ENCODE measurements around the gene ONECUT2.
"Not testable (repeated sequence)": the region's sequence is repeated elsewhere in the genome, so short reads cannot be mapped to it uniquely, and the experiment has no call there.

Gene ONECUT2

DNA sequence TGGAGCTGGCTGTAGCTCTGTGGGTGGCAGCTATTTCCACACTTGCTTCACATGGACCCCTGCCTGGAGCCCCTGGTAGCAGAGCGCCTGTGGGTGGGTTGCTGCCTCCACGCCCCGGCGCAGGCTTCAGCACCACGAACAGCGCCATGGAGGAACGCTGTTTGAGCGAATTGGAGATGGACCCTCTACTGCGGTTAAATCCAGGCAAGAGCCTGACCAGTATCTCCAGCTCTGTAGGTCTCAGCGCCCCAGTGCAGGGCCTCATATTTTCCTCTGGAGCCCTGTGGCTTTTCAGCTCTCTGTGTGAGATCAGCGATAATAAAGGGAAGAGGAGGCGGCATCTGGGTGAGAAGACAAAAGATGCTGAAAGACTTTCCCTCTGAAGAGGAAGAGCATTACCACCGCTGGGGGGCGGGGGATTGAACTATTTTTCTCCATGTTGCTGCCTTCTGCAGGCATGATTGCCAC, 12.0 kb downstream of the ONECUT2 start:
- DNase-seq: no peak

DNA sequence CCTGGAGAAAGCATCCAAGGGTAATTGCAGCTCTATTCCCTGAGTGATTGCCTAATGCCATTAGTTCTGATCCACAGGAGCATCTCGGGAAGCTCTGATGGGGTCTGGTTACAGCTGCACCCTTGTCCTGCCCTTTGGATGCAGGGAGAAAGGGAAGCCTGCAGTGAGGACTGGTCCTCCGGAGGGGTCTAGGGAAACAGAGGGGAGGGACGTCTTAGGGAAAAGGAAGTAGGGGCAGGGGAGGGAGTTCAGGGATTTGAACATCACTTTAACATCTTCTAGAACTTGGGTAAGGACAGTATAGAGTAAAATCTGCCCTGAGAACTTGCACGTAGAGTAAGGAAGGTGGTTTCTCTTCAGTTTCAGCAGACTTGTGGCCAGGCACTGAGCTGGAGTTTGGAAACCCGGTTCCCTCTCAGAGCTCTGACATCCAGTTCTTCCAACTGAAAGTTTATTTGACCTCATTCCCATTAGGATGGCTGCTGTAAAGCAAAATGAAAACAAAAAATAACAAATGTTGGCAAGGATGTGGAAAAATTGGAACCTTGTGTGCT, 20.5 kb downstream of the ONECUT2 start:
- no peak for DNase-seq

DNA sequence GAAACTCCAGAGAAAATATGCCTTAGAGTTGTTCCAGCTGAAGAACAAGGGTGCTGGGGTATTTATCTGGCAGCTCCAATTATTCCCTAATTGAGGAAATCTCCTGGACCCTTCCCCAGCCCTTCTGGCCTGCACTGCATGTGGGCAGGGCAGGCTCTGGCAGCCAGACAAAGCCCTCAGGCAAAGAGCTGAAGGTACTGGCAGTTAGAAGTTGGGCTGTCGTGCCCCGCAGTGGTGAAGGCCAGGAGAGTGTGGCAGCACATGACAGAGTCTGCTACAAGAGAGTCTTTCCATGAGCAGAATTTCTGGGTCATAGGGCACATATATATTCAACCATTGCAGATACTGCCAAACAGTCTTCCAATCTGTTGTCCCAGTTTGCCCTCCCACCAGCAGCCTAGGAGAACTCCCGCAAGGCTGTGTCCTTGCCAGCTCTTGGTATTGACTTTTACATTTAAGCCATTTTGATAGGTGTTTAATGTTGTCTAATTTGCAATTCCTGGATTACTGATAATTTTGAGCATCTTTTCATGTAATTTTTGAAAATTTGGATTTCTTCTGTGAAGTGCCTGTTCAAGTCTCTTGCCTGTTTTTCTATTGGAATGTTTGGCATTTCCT, 26.6 kb downstream of the ONECUT2 start:
- DNase-seq: no peak

- no peak for DNase-seq
Measured at GRCh38 chr18:57466307-57466706, 31.1 kb downstream of the ONECUT2 start.

DNA sequence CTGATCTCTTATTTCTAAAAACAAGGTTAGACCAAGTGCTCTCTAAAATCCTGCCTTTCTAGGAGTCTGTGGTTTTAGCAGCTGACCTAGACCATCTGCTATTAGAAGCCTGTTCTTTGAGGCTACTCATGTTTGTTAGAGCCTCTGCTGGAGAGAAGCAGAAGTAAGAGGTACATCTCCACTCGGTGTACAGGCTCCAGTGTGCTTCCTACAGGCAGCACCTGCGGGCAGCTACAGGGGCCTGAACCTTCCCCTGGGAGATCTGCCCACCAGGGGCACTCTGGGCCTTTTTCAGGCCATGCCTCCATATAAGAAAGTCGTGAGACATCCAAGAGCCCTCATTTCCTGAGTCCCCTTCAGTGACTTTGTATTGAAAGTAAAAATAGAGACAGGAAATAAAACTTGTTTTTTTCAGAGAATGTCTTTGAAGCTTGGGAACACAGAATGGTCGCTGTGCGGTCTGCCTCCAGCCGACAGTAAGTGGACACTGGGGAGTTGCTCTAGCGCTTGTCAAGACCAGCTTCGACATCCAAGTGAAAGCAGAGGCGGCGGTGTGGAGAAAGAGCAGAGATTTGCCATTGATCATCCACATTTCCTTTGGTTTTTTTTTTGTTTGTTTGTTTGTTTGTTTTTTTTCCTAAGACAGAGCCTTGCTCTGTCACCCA, 31.7 kb downstream of the ONECUT2 start:
- no peak for DNase-seq

GRCh38 chr18:57469884-57470283, 34.7 kb downstream of the ONECUT2 start:
- no peak for DNase-seq

- no peak for DNase-seq
Measured at GRCh38 chr18:57475408-57475807, 40.2 kb downstream of the ONECUT2 start.

DNA sequence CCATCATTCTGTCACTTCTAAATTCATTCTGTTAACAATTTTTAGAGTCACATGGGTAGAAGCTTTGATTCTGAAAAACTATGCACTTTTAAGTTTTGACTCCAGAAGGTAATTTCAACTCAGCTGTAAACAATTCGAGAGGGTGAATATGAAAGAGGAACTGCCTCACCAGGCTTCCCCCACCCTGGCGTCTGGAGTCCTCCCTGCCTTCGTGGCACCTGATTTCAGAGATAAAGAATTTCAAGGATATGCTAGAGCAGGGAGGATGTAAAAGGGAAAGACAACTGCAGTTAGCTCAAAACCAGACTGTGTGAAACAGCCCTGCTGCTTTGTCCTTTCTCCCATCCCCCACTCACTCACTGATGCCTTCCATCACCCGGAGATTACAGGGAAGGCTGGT, 40.7 kb downstream of the ONECUT2 start:
- no peak for DNase-seq

GRCh38 chr18:57480733-57481132, 45.6 kb downstream of the ONECUT2 start:
- DNase-seq: no peak

DNA sequence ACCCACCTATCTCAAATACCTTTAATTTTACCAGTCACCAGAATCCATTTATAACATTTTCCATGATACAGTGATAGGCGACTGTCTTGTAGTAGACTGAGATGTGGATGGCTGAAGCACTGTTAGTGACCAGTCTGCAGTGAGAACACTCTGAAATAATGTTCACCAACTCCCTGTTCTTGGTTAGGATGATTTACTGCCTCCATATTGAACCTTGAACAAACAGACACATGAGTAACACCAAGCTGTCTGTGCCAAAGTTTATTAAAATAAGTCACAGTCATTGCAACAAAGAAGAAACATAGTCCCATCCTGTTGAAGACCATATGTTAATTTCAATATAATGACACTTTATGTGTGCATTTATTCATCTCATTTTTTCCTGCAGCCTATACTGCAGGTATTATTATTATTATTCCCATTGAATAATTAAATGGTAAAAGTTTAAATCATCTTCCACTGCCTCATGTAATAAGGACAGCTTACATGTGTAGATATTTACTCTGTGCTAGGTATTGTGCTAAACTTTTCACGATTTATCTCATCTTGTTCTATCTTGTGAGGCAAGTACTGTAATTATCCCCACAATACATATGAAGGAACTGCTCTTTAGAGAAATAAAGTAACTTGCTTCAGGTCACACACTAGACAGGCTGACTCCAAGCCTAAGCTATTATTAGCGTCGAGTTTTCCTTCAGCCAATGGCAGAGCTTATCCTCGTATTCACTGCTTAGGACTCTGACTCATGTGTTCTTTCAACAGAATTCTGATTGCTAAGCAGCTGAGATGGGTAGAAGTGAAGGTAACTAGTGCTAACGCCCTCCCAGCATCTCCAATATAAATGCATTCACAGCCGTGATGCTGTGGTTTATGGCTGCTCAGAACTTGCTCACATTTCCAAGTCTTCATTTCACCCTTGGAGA, 62.5 kb downstream of the ONECUT2 start:
- DNase-seq: no peak

DNA sequence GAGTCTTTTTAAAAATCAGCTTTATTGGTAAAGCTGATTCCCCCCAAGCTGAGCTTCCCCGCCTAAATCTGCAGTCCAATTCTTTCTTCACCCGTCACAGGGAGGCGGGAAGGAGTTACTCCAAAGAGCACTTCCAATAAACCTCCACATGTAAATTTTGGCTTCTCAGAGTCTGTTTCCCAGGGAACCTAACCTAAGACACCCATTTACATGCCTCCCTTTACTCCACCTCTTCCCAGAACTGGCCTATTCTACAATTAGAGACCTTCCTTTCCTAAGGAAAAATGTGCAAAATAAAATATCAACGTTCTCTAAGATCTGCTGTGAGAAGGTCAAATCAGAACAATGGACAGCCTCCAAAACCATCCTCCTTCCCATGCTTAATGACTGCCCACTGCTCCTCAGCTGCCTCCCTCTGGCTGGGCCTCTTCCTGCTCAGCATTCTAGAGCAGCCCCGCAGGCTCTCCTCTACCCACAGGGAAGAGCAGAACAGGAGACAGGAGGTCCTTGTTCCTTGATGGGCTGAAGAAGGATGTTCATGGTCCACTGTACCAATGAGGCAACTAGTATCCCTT, 63.6 kb downstream of the ONECUT2 start:
- DNase-seq: no peak

DNA sequence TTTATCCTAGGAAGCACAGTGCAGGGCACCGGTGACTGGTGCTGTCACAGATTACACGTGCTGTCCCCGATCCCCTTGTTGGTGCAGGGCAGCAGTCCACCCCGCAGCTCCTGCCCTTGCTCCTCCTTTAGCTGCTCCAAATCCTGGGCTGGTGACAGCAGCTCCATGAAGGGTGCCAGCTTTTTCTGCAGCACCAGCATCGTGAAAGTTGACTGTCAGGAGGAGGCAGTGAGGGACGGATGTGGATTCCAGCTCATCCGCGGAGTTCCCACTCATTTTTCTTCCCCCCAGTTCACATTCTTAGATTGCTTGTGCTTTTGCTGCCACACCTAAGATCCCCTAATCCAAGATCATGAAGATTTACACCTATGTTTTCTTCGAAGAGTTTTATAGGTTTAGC, 67.5 kb downstream of the ONECUT2 start:
- no peak for DNase-seq

DNA sequence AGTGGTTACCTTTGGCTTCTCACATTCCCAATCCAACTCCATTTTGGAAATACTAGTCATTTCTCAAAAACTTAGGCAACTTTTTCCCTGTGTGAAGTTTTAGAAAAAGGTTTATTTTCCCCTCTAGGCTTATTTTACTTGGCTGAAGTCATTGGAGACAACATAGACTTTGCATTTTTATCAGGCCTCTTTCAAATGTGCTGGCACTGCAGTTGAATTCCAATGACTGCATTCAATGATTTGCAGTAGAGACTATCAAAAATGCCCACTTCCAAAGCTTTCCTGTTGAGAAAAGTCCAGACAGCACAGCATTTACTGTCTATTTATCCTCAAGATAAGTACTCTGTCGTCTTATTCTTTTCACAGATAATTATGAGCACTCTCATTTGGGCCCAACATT, 70.1 kb downstream of the ONECUT2 start:
- no peak for DNase-seq

DNA sequence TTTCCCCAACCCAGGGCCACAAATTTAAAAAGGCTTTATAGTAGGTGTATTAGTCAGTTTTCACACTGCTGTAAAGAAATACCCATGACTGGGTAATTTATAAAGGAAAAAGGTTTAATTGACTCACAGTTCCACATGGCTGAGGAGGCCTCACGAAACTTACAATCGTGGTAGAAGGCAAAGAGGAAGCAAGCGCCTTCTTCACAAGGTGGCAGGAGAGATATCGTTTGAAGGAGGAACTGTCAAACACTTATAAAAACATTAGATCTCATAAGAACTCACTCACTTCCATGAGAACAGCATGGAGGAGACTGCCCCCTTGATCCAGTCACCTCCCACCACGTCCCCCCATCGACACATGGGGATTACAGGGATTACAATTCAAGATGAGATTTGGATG, 80.9 kb downstream of the ONECUT2 start:
- DNase-seq: peak; percentile 25

DNA sequence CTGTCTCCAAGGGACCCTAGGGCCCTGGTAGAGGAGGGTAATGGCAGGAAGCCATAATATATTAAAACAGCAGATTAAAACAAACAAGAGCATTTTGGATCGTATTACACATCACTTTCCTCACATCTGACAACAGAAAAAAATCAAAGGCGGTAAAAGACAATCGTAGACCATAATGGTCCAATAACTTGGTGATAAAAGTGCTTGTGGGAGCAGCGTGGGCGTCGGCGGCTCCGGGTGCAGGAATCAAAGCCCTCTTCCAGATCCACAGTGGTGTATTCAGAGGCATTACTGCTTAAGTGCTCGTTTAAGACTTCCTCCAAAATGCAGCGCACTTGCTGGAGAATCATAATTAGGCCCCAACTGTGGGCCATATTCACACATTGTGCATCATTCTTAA, 83.4 kb downstream of the ONECUT2 start:
- no peak for DNase-seq

- no peak for DNase-seq
Measured at GRCh38 chr18:57519668-57520424, 84.7 kb downstream of the ONECUT2 start.

DNA sequence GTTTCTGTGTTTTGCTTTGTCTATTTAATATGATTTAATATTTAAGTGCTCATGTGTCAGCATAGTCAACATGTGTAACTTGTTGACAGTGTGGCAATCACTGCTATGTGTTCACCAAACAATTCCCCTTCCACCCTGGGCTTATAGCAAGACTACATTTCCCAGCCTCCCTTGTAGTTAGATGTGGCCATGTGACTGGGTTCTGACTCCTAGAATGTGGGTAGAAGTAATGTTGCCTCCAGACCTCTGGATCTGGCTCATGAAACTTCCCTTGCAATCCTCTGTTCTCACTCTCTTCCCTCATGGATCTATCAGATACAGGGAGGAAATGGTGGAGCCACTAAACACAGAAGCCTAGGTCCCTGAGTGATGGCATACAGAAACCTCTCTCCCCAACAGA, 87.2 kb downstream of the ONECUT2 start:
- DNase-seq: not testable (repeated sequence)

DNA sequence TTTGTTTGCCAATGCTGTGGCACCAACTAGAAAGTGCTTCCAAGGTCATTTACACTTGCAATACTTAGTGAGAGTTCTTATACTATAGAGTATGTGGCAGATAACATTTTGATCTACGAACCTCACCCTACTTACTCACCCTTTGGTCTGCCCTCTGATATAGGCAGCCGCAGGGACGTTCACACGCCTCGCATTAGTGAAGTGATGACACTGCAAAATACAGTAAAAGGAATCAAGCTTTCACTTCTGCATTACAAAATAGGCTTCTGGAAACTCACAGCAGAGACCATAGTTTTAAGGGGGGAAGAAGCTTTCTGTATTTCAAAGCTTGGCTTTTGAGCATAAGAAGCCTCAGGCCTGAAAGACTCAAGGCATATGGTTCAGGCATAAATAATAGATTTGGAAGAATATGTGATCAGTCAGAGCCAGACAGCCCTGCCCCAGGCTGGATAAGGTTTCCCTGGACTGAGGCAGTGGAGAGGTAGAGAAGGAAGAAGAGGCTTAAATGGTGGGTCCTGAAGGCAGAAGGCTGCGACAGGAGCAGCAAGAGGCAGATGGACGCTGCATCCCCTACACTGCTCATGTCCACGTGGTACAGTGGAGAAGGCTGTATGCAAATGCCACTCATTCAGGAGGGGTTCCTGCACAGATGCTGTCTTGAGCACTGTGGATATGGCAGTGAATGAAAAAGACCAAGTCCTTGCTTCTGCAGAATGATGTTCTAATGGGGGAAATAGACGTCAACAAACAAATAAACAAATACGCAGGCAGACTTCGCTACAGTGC, 88.2 kb downstream of the ONECUT2 start:
- DNase-seq: no peak

- DNase-seq: no peak
Measured at GRCh38 chr18:57527556-57528229, 92.5 kb downstream of the ONECUT2 start.

DNA sequence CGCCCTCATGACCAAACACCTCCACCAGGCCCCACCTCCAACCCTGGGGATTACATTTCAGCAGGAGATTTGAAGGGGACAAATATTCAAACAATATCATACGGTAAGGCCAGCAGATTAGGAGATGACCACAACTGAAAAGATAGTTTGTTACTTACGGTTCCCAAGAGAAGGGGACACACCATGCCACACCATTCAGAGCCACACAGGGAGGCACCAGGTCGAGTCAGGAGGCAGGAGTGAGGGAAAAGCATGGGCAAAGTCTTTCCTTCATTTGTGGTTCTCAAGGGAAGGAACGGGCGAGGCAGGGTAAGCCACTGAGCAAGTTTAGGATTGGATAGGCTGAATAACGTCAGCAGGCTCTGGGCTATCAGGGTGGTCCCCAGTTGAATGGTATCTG, 94.0 kb downstream of the ONECUT2 start:
- no peak for DNase-seq

All from GF-D8 (cell line).